ENCODE results near the gene SUMF1. TPM values are rescaled to one million over a fixed set of nuclear protein-coding genes. Genes with fewer than 3 reads are reported as not detected.
"Not testable (repeated sequence)": the region's sequence is repeated elsewhere in the genome, so short reads cannot be mapped to it uniquely, and the experiment has no call there.

SUMF1 gene
- total RNA-seq, 1 experiment from 2014 or later = 11.8 TPM

DNA sequence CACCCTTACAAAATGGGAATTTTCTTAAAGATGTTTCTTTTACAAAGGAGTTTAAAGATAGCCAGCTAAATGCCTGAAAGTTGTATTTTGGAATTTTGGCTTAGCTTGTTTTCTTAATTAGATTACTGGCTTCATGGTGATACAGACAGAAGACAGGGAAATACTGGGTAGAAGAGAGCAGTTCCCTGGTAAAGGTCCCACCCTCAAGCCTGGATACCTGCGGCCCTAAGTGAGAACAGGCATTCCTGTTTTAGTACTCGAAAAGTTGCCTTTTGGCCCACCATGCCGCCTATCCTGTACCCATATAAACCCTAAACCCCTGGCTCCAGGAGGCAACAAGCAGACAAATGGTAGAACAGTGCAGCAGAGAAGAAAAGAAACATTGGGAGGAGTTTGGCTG is 134.5 kb downstream of the SUMF1 start:
- DNase-seq (ENCODE audit: unreplicated experiment) = no peak
- no peak overlapping the region for H3K27ac Mint-ChIP-seq (ENCODE audit: low read depth, unreplicated experiment)
- ChIA-PET POLR2A (no interaction called here), CTCF (interaction anchor here (0.6 to 4.9 kb wide), 6 partner anchors 9 to 379 kb away, joined by 3 to 27 read pairs (median 4); no protein-coding TSS in a partner anchor)
- H3K9me3 Mint-ChIP-seq (ENCODE audit: unreplicated experiment) = peaks cover 11% of the 10 kb centered on the region
- intact Hi-C loops (cut with micrococcal nuclease) = no loop called here
- no peaks in the 10 kb centered on the region for H3K36me3 Mint-ChIP-seq (ENCODE audit: insufficient read depth, unreplicated experiment)
- no peaks in the 10 kb centered on the region for H3K4me1 Mint-ChIP-seq (ENCODE audit: insufficient read depth, unreplicated experiment)
- BruUV-seq (replicated peaks) = no TSS peak
- no peaks in the 10 kb centered on the region for H3K27me3 Mint-ChIP-seq (ENCODE audit: insufficient read depth, unreplicated experiment)
- TF ChIP-seq, protein P1, sequence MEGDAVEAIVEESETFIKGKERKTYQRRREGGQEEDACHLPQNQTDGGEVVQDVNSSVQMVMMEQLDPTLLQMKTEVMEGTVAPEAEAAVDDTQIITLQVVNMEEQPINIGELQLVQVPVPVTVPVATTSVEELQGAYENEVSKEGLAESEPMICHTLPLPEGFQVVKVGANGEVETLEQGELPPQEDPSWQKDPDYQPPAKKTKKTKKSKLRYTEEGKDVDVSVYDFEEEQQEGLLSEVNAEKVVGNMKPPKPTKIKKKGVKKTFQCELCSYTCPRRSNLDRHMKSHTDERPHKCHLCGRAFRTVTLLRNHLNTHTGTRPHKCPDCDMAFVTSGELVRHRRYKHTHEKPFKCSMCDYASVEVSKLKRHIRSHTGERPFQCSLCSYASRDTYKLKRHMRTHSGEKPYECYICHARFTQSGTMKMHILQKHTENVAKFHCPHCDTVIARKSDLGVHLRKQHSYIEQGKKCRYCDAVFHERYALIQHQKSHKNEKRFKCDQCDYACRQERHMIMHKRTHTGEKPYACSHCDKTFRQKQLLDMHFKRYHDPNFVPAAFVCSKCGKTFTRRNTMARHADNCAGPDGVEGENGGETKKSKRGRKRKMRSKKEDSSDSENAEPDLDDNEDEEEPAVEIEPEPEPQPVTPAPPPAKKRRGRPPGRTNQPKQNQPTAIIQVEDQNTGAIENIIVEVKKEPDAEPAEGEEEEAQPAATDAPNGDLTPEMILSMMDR (IDR thresholded peaks at IDR 0.05; ENCODE audit: unreplicated experiment) = no peak
- no peak overlapping the region for H3K4me3 Mint-ChIP-seq (ENCODE audit: unreplicated experiment)

DNA sequence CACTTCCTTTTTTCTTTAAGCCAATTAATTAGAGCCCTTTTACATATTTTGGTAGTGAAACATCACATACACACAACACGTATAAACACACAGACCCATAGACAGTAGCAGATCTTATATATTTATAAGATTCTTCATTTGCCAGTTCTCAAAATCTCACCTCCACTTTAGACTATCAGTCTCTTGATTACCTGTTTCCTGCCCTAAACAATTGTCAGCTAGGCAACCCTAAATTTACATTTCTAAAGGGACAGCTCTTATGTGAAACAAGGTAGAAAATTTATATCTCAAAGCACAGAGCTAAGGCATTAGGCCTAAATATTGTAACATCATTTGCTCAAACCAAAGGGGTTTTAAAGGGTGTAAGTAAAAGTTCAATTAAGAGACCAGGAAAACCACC is 135.0 kb downstream of the SUMF1 start:
- H3K9me3 Mint-ChIP-seq (ENCODE audit: unreplicated experiment) = peaks cover 11% of the 10 kb centered on the region
- no peak overlapping the region for H3K4me3 Mint-ChIP-seq (ENCODE audit: unreplicated experiment)
- CTCF ChIA-PET = interaction anchor here (0.5 to 4.9 kb wide), 7 partner anchors 11 to 379 kb away, joined by 3 to 27 read pairs (median 3); no protein-coding TSS in a partner anchor
- TF ChIP-seq, protein P1 (IDR thresholded peaks at IDR 0.05; ENCODE audit: unreplicated experiment) = no peak
- POLR2A ChIA-PET = no interaction called here
- DNase-seq (ENCODE audit: unreplicated experiment) = no peak
- no peak overlapping the region for H3K27ac Mint-ChIP-seq (ENCODE audit: low read depth, unreplicated experiment)
- no peaks in the 10 kb centered on the region for H3K36me3 Mint-ChIP-seq (ENCODE audit: insufficient read depth, unreplicated experiment)
- H3K4me1 Mint-ChIP-seq (ENCODE audit: insufficient read depth, unreplicated experiment) = no peaks in the 10 kb centered on the region
- intact Hi-C loops (cut with micrococcal nuclease) = no loop called here
- BruUV-seq (replicated peaks) = no TSS peak
- H3K27me3 Mint-ChIP-seq (ENCODE audit: insufficient read depth, unreplicated experiment) = no peaks in the 10 kb centered on the region

DNA sequence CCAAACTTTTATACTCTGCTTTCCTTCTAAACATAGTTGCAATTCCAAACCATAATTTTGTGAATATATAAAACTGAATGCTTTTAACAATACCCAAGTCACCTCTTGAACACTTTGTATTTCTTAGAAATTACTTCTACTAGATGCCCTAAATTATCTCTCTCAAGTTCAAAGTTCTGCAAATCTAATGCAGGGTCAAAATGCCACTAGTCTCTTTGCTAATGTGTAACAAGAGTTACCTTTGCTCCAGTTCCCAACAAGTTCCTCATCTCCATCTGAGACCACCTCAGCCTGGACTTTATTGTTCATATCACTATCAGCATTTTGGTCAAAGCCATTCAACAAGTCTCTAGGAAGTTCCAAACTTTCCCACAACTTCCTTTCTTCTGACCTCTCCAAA is 137.3 kb downstream of the SUMF1 start:
- H3K36me3 Mint-ChIP-seq (ENCODE audit: insufficient read depth, unreplicated experiment); H3K27ac Mint-ChIP-seq (ENCODE audit: low read depth, unreplicated experiment); BruUV-seq (replicated peaks); H3K27me3 Mint-ChIP-seq (ENCODE audit: insufficient read depth, unreplicated experiment); H3K4me3 Mint-ChIP-seq (ENCODE audit: unreplicated experiment); POLR2A ChIA-PET; DNase-seq (ENCODE audit: unreplicated experiment); CTCF ChIA-PET; H3K4me1 Mint-ChIP-seq (ENCODE audit: insufficient read depth, unreplicated experiment); intact Hi-C loops (cut with micrococcal nuclease): not testable (repeated sequence)
- H3K9me3 Mint-ChIP-seq (ENCODE audit: unreplicated experiment) = peaks cover 11% of the 10 kb centered on the region

DNA sequence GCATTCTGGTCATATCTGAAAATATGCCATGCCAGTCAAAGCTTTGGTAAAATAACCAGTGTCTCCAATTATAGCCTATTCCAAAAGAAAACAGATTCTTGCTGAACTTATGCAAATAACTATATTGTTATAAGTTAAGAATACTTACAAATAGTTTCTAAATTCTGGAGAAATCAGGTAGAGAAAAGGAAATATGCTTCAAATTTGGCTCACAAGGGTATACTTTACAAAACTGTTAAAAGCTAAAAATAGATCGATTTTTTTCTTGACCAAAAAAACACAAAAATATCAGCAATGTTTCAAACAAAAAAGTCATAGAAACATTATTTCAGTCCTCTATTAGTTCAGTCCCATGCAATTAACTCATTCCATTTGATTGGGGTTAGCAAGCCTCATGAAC is 140.2 kb downstream of the SUMF1 start:
- TF ChIP-seq, protein P1 (IDR thresholded peaks at IDR 0.05; ENCODE audit: unreplicated experiment) = no peak
- intact Hi-C loops (cut with micrococcal nuclease) = no loop called here
- Mint-ChIP-seq H3K4me1 (ENCODE audit: insufficient read depth, unreplicated experiment) (peaks cover 8% of the 10 kb centered on the region), H3K36me3 (ENCODE audit: insufficient read depth, unreplicated experiment) (no peaks in the 10 kb centered on the region), H3K9me3 (ENCODE audit: unreplicated experiment) (peaks cover 11% of the 10 kb centered on the region), H3K27ac (ENCODE audit: low read depth, unreplicated experiment) (no peak overlapping the region), H3K4me3 (ENCODE audit: unreplicated experiment) (no peak overlapping the region), H3K27me3 (ENCODE audit: insufficient read depth, unreplicated experiment) (no peaks in the 10 kb centered on the region)
- ChIA-PET POLR2A (interaction anchor here (1.3 kb wide), 1 partner anchor 167 kb away, joined by 3 read pairs; the partner anchor contains the start of gene ITPR1), CTCF (interaction anchor here (0.7 to 2.9 kb wide), 6 partner anchors 11 to 1127 kb away, joined by 3 to 16 read pairs (median 6); no protein-coding TSS in a partner anchor)
- no peak for DNase-seq (ENCODE audit: unreplicated experiment)
- BruUV-seq (replicated peaks) = no TSS peak

All from MCF 10A (cell line).